HepG2 (cell line): ENCODE data around the gene RPTOR. TPM values are rescaled to one million over a fixed set of nuclear protein-coding genes. Genes with fewer than 3 reads are reported as not detected.

Experiments
- ATAC-seq: fragments of 200-7000 bp; cut with Tn5 transposase; 3 replicates; pipeline ENCODE4 v1.9.1; 2020; ENCODE audit warnings: mild to moderate bottlenecking, moderate library complexity
- BruUV-seq: library from RNA; stranded (reverse); fragments of 400-500 nt; replicated peaks from 2 replicates; lab custom pipeline; 2021; lab: Mats Ljungman, UMichigan
- CTCF ChIA-PET: fragments of 300-600 bp; formaldehyde crosslinking; extraction: SDS; loops from one replicate; lab custom pipeline; 2021; ENCODE audit warnings: low total read pairs, inconsistent platforms, low intra/inter-chr PET ratio; lab: Yijun Ruan, JAX
- POLR2A ChIA-PET: fragments of 350-600 bp; sonication (Branson Sonifier 250); formaldehyde crosslinking; loops from one replicate; lab custom pipeline; 2020; ENCODE audit warnings: antibody characterized with exemption, inconsistent platforms; lab: Yijun Ruan, JAX
- DNase-seq: peaks from one replicate; pipeline ENCODE4 v3.0.0-alpha.2; 2015; ENCODE audit warnings: low spot score
- FAIRE-seq: peaks from 3 replicates; lab custom pipeline; 2011; peaks lifted over from hg19 to GRCh38; lab: Jason Lieb, UNC
- H2AFZ ChIP-seq: one replicate; pipeline ENCODE4 v1.6.1; 2011; ENCODE audit warnings: low read length, inconsistent platforms
- H3K27ac ChIP-seq: fragments of 300-600 bp; 3 replicates; pipeline ENCODE4 v1.8.0; 2011; ENCODE audit warnings: mixed run types, mild to moderate bottlenecking, mixed read lengths, low read length, inconsistent platforms; ENCODE audit not compliant: insufficient read depth; ENCODE audit errors: extremely low read length
- H3K27me3 ChIP-seq, 2 experiments: fragments of 200-600 bp in 1 of 2; 2 replicates in 1 of 2; 3 replicates in 1 of 2; pipeline versions ENCODE4 v1.6.0 to v1.8.0; 2011; ENCODE audit warnings: low read length in 2 of 2, mild to moderate bottlenecking in 2 of 2, moderate library complexity in 2 of 2, inconsistent platforms in 1 of 2; ENCODE audit not compliant: insufficient read depth in 2 of 2, control insufficient read depth in 1 of 2
- H3K36me3 ChIP-seq, 2 experiments: fragments of 200-600 bp in 1 of 2; replicated peaks in 1 of 2; 2 replicates in 1 of 2; 3 replicates in 1 of 2; pipeline versions ENCODE4 v1.5.1 to v1.8.0; 2011; ENCODE audit warnings: low read length in 2 of 2, inconsistent platforms in 1 of 2; ENCODE audit not compliant: insufficient read depth in 2 of 2, control insufficient read depth in 1 of 2
- H3K4me1 ChIP-seq: 2 replicates; pipeline ENCODE4 v1.5.1; 2012; ENCODE audit warnings: low read length, inconsistent platforms; ENCODE audit not compliant: insufficient read depth
- H3K4me2 ChIP-seq: 2 replicates; pipeline ENCODE4 v1.6.0; 2011; ENCODE audit warnings: low read depth, low read length, inconsistent platforms
- H3K4me3 ChIP-seq, 3 experiments: fragments of 200-600 bp in 1 of 3; sonication (generic), shearing (Covaris generic) in 1 of 3; replicated peaks in 1 of 3; 2 replicates each; pipeline ENCODE4 v1.5.1; 2011 to 2016; ENCODE audit warnings: low read length in 3 of 3, inconsistent platforms in 2 of 3, low read depth in 2 of 3, mild to moderate bottlenecking in 2 of 3, control low read depth in 1 of 3, mixed read lengths in 1 of 3; ENCODE audit not compliant: insufficient read depth in 1 of 3
- H3K79me2 ChIP-seq: one replicate; pipeline ENCODE4 v1.6.1; 2011; ENCODE audit warnings: low read length, inconsistent platforms; ENCODE audit not compliant: insufficient read depth
- H3K9ac ChIP-seq: 2 replicates; pipeline ENCODE4 v1.6.0; 2011; ENCODE audit warnings: mild to moderate bottlenecking, low read depth, low read length, inconsistent platforms; ENCODE audit not compliant: insufficient read depth
- H3K9me3 ChIP-seq: 2 replicates; pipeline ENCODE4 v1.5.1; 2012; ENCODE audit warnings: mild to moderate bottlenecking, low read length
- H4K20me1 ChIP-seq: 2 replicates; pipeline ENCODE4 v1.6.0; 2011; ENCODE audit warnings: inconsistent platforms, mild to moderate bottlenecking, low read length, moderate library complexity; ENCODE audit not compliant: insufficient read depth
- ARID2 ChIP-seq: sonication (generic); formaldehyde crosslinking; IDR thresholded peaks from 2 replicates; pipeline ENCODE4 v1.8.1; 2022; ENCODE audit warnings: mild to moderate bottlenecking, missing genetic modification reagents, borderline replicate concordance
- MAZ ChIP-seq, 2 experiments: sonication (generic) in 1 of 2; formaldehyde crosslinking in 1 of 2; IDR thresholded peaks; 2 replicates each; pipeline versions ENCODE4 v1.5.0 to v1.6.1; 2012 to 2020; ENCODE audit warnings: low read depth in 2 of 2, mild to moderate bottlenecking in 2 of 2, borderline replicate concordance in 1 of 2, improper control_type of control experiment in 1 of 2, low read length in 1 of 2, missing genetic modification reagents in 1 of 2, moderate library complexity in 1 of 2
- MTA1 ChIP-seq: sonication (generic); formaldehyde crosslinking; IDR thresholded peaks from 2 replicates; pipeline ENCODE4 v1.4.0; 2020; ENCODE audit warnings: missing genetic modification reagents, mild to moderate bottlenecking, borderline replicate concordance
- RAD51 ChIP-seq: fragments of 450-650 bp; IDR thresholded peaks from 2 replicates; pipeline ENCODE4 v1.6.1; 2016; ENCODE audit warnings: borderline replicate concordance
- ZBTB4 ChIP-seq: sonication (generic); formaldehyde crosslinking; IDR thresholded peaks from 2 replicates; pipeline ENCODE4 v1.4.0; 2020; ENCODE audit warnings: missing genetic modification reagents, mild to moderate bottlenecking, borderline replicate concordance
- ZFP90 ChIP-seq: sonication (generic); formaldehyde crosslinking; IDR thresholded peaks from 2 replicates; pipeline ENCODE4 v1.8.0; 2022; ENCODE audit warnings: missing genetic modification reagents, mild to moderate bottlenecking, inconsistent platforms, borderline replicate concordance
- ZNF136 ChIP-seq: sonication (generic); formaldehyde crosslinking; IDR thresholded peaks from 2 replicates; pipeline ENCODE4 v1.8.1; 2022; ENCODE audit warnings: low read depth, mild to moderate bottlenecking, moderate library complexity, missing genetic modification reagents
- ZNF24 ChIP-seq: fragments of 450-650 bp; IDR thresholded peaks from 2 replicates; pipeline ENCODE4 v1.6.1; 2017; ENCODE audit warnings: antibody characterized with exemption, mild to moderate bottlenecking
- ZSCAN5A ChIP-seq: sonication (generic); formaldehyde crosslinking; IDR thresholded peaks from 2 replicates; pipeline ENCODE4 v1.8.0; 2022; ENCODE audit warnings: mild to moderate bottlenecking, missing genetic modification reagents, borderline replicate concordance
- WGBS: methylation state at CpG from one replicate; pipeline ENCODE4 v1.1.6; 2017; ENCODE audit warnings: low lambda C conversion rate; 5-methylcytosine and 5-hydroxymethylcytosine counted together
- in situ Hi-C: cut with HindIII; loops from 2 replicates; pipeline ENCODE4 v1.10.0; 2017; ENCODE audit warnings: low pct_unique_long_range_greater_than_20kb; ENCODE audit not compliant: extremely low pct_ligation_motif_present
- intact Hi-C: fragments of 100-400 bp; cut with micrococcal nuclease; formaldehyde crosslinking; loops from one replicate; pipeline ENCODE4 v1.10.0; 2022; ENCODE audit not compliant: unreplicated experiment
- polyA plus RNA-seq, 8 experiments: library from polyadenylated mRNA; depleted of rRNA in 3 of 8; stranded (reverse) in 7 of 8; unstranded in 1 of 8; fragments of >200 nt; fragmentation: Illumina TruSeq in 4 of 8; extraction: Trizol in 4 of 8; gene quantifications; 2 replicates each; pipeline versions ENCODE4 v1.2.1 to v1.2.3, GENCODE V29; 2011 to 2016; ENCODE audit warnings: low read depth in 4 of 8, missing spikeins in 1 of 8, mixed read lengths in 1 of 8; ENCODE audit not compliant: insufficient read depth in 1 of 8
- total RNA-seq, 5 experiments: library from RNA; depleted of rRNA; stranded (reverse); fragments of >200 nt; fragmentation: Illumina TruSeq; extraction: Trizol; gene quantifications; 2 replicates each; pipeline ENCODE4 v1.2.3, GENCODE V29; 2016; ENCODE audit warnings: low read depth in 1 of 5
- TF ChIP-seq, protein P1 (sequence below): sonication (generic); formaldehyde crosslinking; IDR thresholded peaks from 2 replicates; pipeline ENCODE4 v1.8.1; 2023; ENCODE audit warnings: mild to moderate bottlenecking, moderate library complexity, missing genetic modification reagents
- TF ChIP-seq, protein P2 (sequence below): sonication (generic); formaldehyde crosslinking; IDR thresholded peaks from 2 replicates; pipeline ENCODE4 v1.8.1; 2023; ENCODE audit warnings: missing genetic modification reagents, inconsistent platforms, borderline replicate concordance
- TF ChIP-seq, protein P3 (sequence below): sonication (generic); formaldehyde crosslinking; IDR thresholded peaks from 2 replicates; pipeline ENCODE4 v1.5.0; 2020; ENCODE audit warnings: mild to moderate bottlenecking, low read depth, missing genetic modification reagents, borderline replicate concordance

The RPTOR gene
- total and polyA plus RNA-seq, 2 of the 13 experiments (the other 11 are each of a cell fraction or from before 2014, with no cell fraction given), result 6.6 to 25.3 TPM

- TF ChIP-seq ZSCAN5A (CRISPR knock-in tag) (no peak), ZFP90 (no peak), MAZ (IDR thresholded peaks at IDR 0.05; ENCODE audit: borderline replicate concordance, low read depth, low read length) (no peak), MAZ (CRISPR knock-in tag; IDR thresholded peaks at IDR 0.05; ENCODE audit: low read depth) (no peak), ZNF136 (CRISPR knock-in tag) (no peak), ARID2 (CRISPR knock-in tag) (no peak), MTA1 (CRISPR knock-in tag) (no peak)
Measured at GRCh38 chr17:80821546-80821945, 276.9 kb downstream of the RPTOR start (continued).

DNA sequence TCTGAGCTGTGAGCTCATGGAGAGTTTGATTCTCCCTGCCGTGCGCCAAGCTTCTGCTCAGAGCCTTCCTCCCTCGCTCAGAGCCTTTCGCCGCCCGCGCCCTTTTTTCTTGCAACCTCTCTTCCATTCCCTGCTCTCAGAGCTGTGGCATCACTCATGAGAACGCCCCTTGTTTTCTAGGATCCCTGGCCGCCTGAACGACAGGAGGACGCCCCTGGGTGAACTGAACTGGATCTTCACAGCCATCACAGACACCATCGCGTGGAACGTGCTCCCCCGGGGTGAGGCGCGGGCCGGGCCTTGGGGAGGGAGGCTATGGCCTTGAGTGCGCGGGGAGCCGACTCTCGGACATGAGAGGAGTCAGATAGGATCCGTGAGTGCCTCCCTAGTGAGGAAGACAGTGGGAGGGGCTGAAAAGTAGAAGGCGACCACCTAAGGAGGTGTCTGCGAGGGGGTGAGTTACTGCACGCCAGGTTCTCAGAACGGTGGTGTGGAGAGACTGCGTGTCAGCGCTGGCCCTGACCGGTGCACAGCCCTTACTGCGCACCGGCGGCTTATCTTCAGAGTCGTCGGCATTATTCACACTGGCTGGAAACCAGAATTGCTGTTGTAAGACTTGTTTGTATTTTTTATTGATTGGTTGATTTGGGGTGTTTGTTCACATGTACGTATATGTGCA is 277.5 kb downstream of the RPTOR start:
- no peak overlapping the region for H3K4me3 ChIP-seq
- POLR2A ChIA-PET, result no interaction called here
- no peak for ATAC-seq
- TF ChIP-seq, protein P1, sequence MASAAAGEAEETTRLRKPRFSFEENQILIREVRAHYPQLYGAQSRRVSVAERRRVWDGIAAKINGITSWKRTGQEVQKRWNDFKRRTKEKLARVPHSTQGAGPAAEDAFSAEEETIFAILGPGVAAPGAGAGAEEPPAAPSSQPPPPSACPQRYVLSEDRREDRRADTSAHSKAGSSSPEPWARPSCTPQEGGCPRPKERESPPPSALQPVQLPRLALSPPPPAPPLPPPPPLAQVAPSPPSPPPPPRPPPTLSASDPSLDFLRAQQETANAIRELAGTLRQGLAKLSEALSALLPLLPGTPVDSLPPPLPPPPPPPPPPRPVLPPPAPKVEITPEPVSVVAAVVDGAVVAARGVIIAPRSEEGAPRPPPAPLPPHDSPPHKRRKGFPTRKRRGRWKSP, result no peak
- TF ChIP-seq ZNF24, result no peak
- no peak for TF ChIP-seq RAD51
- TF ChIP-seq, protein P2, sequence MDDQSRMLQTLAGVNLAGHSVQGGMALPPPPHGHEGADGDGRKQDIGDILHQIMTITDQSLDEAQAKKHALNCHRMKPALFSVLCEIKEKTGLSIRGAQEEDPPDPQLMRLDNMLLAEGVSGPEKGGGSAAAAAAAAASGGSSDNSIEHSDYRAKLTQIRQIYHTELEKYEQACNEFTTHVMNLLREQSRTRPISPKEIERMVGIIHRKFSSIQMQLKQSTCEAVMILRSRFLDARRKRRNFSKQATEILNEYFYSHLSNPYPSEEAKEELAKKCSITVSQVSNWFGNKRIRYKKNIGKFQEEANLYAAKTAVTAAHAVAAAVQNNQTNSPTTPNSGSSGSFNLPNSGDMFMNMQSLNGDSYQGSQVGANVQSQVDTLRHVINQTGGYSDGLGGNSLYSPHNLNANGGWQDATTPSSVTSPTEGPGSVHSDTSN (CRISPR knock-in tag), result no peak
- no peak for TF ChIP-seq ZBTB4 (CRISPR knock-in tag)
- TF ChIP-seq, protein P3, sequence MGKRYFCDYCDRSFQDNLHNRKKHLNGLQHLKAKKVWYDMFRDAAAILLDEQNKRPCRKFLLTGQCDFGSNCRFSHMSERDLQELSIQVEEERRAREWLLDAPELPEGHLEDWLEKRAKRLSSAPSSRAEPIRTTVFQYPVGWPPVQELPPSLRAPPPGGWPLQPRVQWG (CRISPR knock-in tag), result no peak

More for the DNA sequence above, 277.5 kb downstream of the RPTOR start:
- H2AFZ ChIP-seq, result no peak overlapping the region
- CTCF ChIA-PET, result no interaction called here
- no peak for FAIRE-seq
- no peaks in the 10 kb centered on the region for H3K79me2 ChIP-seq
- no peak overlapping the region for H3K4me2 ChIP-seq
- H3K9ac ChIP-seq, result no peak overlapping the region
- WGBS, result 97% methylated on average over 36 of the region's 36 CpGs
- H3K27me3 ChIP-seq, result no peaks in the 10 kb centered on the region
- no peaks in the 10 kb centered on the region for H3K9me3 ChIP-seq
- in situ Hi-C loops, result no loop called here
- peaks cover 8% of the 10 kb centered on the region; the same call in 1 of the 2 replicates for H3K4me1 ChIP-seq
- intact Hi-C loops, result no loop called here
- H3K27ac ChIP-seq, result no peak overlapping the region
- H3K36me3 ChIP-seq, result peaks cover 27 to 48% of the 10 kb centered on the region in 2 experiments
- H4K20me1 ChIP-seq, result peaks cover 3% of the 10 kb centered on the region; the same call in 1 of the 2 replicates
- DNase-seq, result no peak
- BruUV-seq, result no TSS peak
